ENCODE data around the gene MCM7. TPM values are rescaled to one million over a fixed set of nuclear protein-coding genes. Genes with fewer than 3 reads are reported as not detected.

The MCM7 gene
- total and polyA plus RNA-seq, 10 of the 15 experiments (the other 5 are each of a cell fraction or from before 2014, with no cell fraction given): 183 to 383 (median 244) TPM

DNA sequence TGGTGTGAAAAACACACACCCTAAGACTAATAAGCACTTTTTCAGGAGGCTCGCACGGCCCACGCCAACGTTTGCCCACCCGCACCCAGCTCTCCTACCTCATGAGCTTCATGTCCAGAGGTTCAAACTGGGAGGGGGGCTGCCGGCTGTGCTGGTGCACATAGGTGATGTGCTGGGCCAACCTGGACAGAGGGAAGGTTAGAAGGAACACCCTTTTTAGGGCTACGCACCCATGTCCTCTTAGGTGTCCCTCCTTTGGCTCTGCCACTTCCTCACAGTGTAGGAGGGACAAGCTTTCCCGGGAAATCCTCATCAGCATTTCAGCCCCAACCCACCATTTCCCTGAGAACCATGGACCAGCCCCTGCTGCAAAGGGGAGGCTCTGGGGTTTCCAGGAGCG is 5.9 kb downstream of the MCM7 start:
- SMC1A ChIA-PET (ENCODE audit: uncharacterized antibody, unreplicated experiment): interaction anchor here (1.6 kb wide), 1 partner anchor 37 kb away, joined by 5 read pairs; no protein-coding TSS in a partner anchor
- no TSS peak for BruUV-seq (replicated peaks)
- H3K4me2 ChIP-seq (ENCODE audit: control insufficient read depth, insufficient read depth): no peak overlapping the region
- H3K36me3 ChIP-seq (ENCODE audit: control insufficient read depth in 2 of 2, insufficient read depth in 2 of 2, low read length in 1 of 2): peaks cover 57 to 69% of the 10 kb centered on the region in 2 experiments
- 90% methylated on average over 9 of the region's 9 CpGs for WGBS (ENCODE audit: insufficient coverage, insufficient replicate concordance, low lambda C conversion rate, missing lambda C conversion rate)
- in situ Hi-C loops (cut with MboI): no loop called here
- no peaks in the 10 kb centered on the region for H3K9me3 ChIP-seq (replicated peaks; ENCODE audit: control insufficient read depth, insufficient read depth, low read length)
- FAIRE-seq (no peak), DNase-seq (ENCODE audit: low read depth, low spot score) (no peak), ATAC-seq (no peak)
- intact Hi-C loops (cut with micrococcal nuclease; ENCODE audit: unreplicated experiment): no loop called here
- H3K9ac ChIP-seq (ENCODE audit: control insufficient read depth, insufficient read depth, low read length): no peak overlapping the region
- H3K79me2 ChIP-seq (ENCODE audit: control insufficient read depth, insufficient read depth, low read length): peaks cover 18% of the 10 kb centered on the region
- no peak overlapping the region for H3K4me3 ChIP-seq
- no peak overlapping the region for H2AFZ ChIP-seq (ENCODE audit: control insufficient read depth, low read depth, low read length)
- TF ChIP-seq SIN3A (IDR thresholded peaks at IDR 0.05; ENCODE audit: low read depth, low read length): no peak
- peak; percentile 50; the same call in 1 of the 2 replicates for TF ChIP-seq POLR2AphosphoS5 (IDR thresholded peaks at IDR 0.05; ENCODE audit: low read length)
- TF ChIP-seq POLR2A (IDR thresholded peaks at IDR 0.05; ENCODE audit: low read depth, low read length): peak; percentile 41
- TF ChIP-seq RAD21 (IDR thresholded peaks at IDR 0.05; ENCODE audit: insufficient read depth, low read depth, low read length): no peak
- peaks cover 10% of the 10 kb centered on the region for H3K4me1 ChIP-seq (ENCODE audit: control insufficient read depth, insufficient read depth, low read length)
- peaks cover 3% of the 10 kb centered on the region; the same call in 1 of the 2 replicates for H4K20me1 ChIP-seq (ENCODE audit: control insufficient read depth, insufficient read depth)
- CTCF ChIA-PET: interaction anchor here (0.8 to 1.5 kb wide), 2 partner anchors 10 to 76 kb away, joined by 3 read pairs; no protein-coding TSS in a partner anchor
- no peaks in the 10 kb centered on the region for H3K27me3 ChIP-seq (replicated peaks in 1 of 2; ENCODE audit: control insufficient read depth in 2 of 2, insufficient read depth in 2 of 2, low read length in 1 of 2)
- H3K27ac ChIP-seq (ENCODE audit: control insufficient read depth, insufficient read depth): no peak overlapping the region
- RAD21 ChIA-PET (ENCODE audit: unreplicated experiment): no interaction called here
- POLR2A ChIA-PET: no interaction called here

- POLR2A ChIA-PET: no interaction called here
- Histone ChIP-seq H3K4me1 (ENCODE audit: control insufficient read depth, insufficient read depth, low read length) (peaks cover 3% of the 10 kb centered on the region), H3K9me3 (replicated peaks; ENCODE audit: control insufficient read depth, insufficient read depth, low read length) (no peaks in the 10 kb centered on the region), H3K9ac (ENCODE audit: control insufficient read depth, insufficient read depth, low read length) (no peak overlapping the region), H3K79me2 (ENCODE audit: control insufficient read depth, insufficient read depth, low read length) (peaks cover 10% of the 10 kb centered on the region), H3K36me3 (ENCODE audit: control insufficient read depth in 2 of 2, insufficient read depth in 2 of 2, low read length in 1 of 2) (peaks cover 49 to 61% of the 10 kb centered on the region in 2 experiments), H3K27ac (ENCODE audit: control insufficient read depth, insufficient read depth) (no peak overlapping the region), H4K20me1 (ENCODE audit: control insufficient read depth, insufficient read depth) (peaks cover 3% of the 10 kb centered on the region; the same call in 1 of the 2 replicates), H3K4me3 (no peak overlapping the region), H2AFZ (ENCODE audit: control insufficient read depth, low read depth, low read length) (no peak overlapping the region), H3K4me2 (ENCODE audit: control insufficient read depth, insufficient read depth) (no peak overlapping the region), H3K27me3 (replicated peaks in 1 of 2; ENCODE audit: control insufficient read depth in 2 of 2, insufficient read depth in 2 of 2, low read length in 1 of 2) (no peaks in the 10 kb centered on the region)
- in situ Hi-C loops (cut with MboI) (no loop called here), intact Hi-C loops (cut with micrococcal nuclease; ENCODE audit: unreplicated experiment) (no loop called here)
- no TSS peak for BruUV-seq (replicated peaks)
- SMC1A ChIA-PET (ENCODE audit: uncharacterized antibody, unreplicated experiment): interaction anchor here (1.6 kb wide), 1 partner anchor 38 kb away, joined by 5 read pairs; no protein-coding TSS in a partner anchor
- RAD21 ChIA-PET (ENCODE audit: unreplicated experiment): no interaction called here
- CTCF ChIA-PET: no interaction called here
- DNase-seq (ENCODE audit: low read depth, low spot score): no peak
- FAIRE-seq: no peak
- TF ChIP-seq TCF12 (IDR thresholded peaks at IDR 0.05; ENCODE audit: low read depth, low read length) (no peak), POLR2A (IDR thresholded peaks at IDR 0.05; ENCODE audit: low read depth, low read length) (peak; percentile 62), POLR2AphosphoS5 (IDR thresholded peaks at IDR 0.05; ENCODE audit: low read length) (peak; percentile 62; the same call in 1 of the 2 replicates)
- no peak for ATAC-seq
- 89% methylated on average over 16 of the region's 16 CpGs for WGBS (ENCODE audit: insufficient coverage, insufficient replicate concordance, low lambda C conversion rate, missing lambda C conversion rate)
These were observed 7.2 kb downstream of the MCM7 start for GRCh38 chr7:100093925-100094486.
